ENCODE data around the gene OTULIN.

OTULIN gene

GRCh38 chr5:14722923-14723322 lies 58.4 kb downstream of the OTULIN start:
- no peak overlapping the region for H3K4me3 ChIP-seq (ENCODE audit: low read length)
- DNase-seq (ENCODE audit: low read depth), result no peak

DNA sequence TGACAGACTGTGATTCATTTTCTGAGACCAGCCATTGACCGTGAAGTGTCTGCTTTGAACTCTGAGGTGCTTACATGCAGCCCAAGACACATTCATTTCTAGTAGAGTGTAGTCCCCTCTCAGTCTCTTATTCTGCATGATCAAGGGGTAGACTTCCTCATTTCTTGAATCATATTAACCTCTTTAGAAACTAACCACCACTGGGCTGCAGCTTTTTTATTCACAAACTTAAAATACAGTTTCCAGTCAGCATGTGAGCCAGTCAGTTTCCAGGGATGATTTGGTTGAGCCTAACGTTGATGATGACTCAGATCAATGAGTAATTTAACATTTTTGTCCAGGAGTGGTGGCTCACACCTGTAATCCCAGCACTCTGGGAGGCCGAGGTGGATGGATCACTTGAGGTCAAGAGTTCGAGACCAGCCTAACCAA lies 59.2 kb downstream of the OTULIN start:
- peak; percentile 20 for DNase-seq (ENCODE audit: low read depth)
- TF ChIP-seq, protein P1, sequence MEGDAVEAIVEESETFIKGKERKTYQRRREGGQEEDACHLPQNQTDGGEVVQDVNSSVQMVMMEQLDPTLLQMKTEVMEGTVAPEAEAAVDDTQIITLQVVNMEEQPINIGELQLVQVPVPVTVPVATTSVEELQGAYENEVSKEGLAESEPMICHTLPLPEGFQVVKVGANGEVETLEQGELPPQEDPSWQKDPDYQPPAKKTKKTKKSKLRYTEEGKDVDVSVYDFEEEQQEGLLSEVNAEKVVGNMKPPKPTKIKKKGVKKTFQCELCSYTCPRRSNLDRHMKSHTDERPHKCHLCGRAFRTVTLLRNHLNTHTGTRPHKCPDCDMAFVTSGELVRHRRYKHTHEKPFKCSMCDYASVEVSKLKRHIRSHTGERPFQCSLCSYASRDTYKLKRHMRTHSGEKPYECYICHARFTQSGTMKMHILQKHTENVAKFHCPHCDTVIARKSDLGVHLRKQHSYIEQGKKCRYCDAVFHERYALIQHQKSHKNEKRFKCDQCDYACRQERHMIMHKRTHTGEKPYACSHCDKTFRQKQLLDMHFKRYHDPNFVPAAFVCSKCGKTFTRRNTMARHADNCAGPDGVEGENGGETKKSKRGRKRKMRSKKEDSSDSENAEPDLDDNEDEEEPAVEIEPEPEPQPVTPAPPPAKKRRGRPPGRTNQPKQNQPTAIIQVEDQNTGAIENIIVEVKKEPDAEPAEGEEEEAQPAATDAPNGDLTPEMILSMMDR (IDR thresholded peaks at IDR 0.05; ENCODE audit: insufficient read depth, low read depth, low read length, missing control alignments), result no peak

More at GRCh38 chr5:14722923-14723322, 58.4 kb downstream of the OTULIN start:
- TF ChIP-seq, protein P1 (IDR thresholded peaks at IDR 0.05; ENCODE audit: insufficient read depth, low read depth, low read length, missing control alignments), result no peak

GRCh38 chr5:14724633-14725032 lies 60.1 kb downstream of the OTULIN start:
- no peak for DNase-seq (ENCODE audit: low read depth)
- TF ChIP-seq, protein P1 (IDR thresholded peaks at IDR 0.05; ENCODE audit: insufficient read depth, low read depth, low read length, missing control alignments), result no peak
- H3K4me3 ChIP-seq (ENCODE audit: low read length), result no peak overlapping the region

More for the DNA sequence above, 59.2 kb downstream of the OTULIN start:
- no peak overlapping the region for H3K4me3 ChIP-seq (ENCODE audit: low read length)

GRCh38 chr5:14726066-14726838 lies 61.7 kb downstream of the OTULIN start:
- TF ChIP-seq, protein P1 (IDR thresholded peaks at IDR 0.05; ENCODE audit: insufficient read depth, low read depth, low read length, missing control alignments), result no peak
- DNase-seq (ENCODE audit: low read depth), result peak; percentile 61
- H3K4me3 ChIP-seq (ENCODE audit: low read length), result no peak overlapping the region

DNA sequence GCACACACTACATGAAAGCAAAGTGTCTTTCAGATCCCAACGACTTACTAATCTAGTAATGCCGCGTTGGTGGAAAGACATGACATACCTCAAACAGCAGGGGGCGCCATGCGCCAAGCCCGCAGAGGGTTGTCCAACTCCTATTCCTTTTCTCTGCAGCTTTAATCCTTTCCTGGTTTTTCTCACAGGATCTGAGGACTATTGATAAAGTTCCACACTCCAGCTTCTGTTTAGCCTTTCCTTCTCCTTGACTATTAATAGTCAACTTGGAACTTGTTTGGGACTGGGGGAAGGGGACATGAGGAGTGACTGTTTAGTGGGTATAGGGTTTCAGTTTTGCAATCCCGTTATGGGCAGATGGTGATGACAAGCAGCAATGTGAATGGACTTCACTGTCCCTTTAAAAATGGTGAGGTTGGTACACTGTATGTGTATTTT lies 62.9 kb downstream of the OTULIN start:
- TF ChIP-seq, protein P1 (IDR thresholded peaks at IDR 0.05; ENCODE audit: insufficient read depth, low read depth, low read length, missing control alignments), result peak; percentile 98
- DNase-seq (ENCODE audit: low read depth), result peak; percentile 82
- H3K4me3 ChIP-seq (ENCODE audit: low read length), result no peak overlapping the region

GRCh38 chr5:14727928-14728458 lies 63.5 kb downstream of the OTULIN start:
- TF ChIP-seq, protein P1 (IDR thresholded peaks at IDR 0.05; ENCODE audit: insufficient read depth, low read depth, low read length, missing control alignments), result no peak
- no peak overlapping the region for H3K4me3 ChIP-seq (ENCODE audit: low read length)
- no peak for DNase-seq (ENCODE audit: low read depth)

All from epithelial cell of esophagus (primary cell).